HT1080 (cell line): ENCODE measurements around the gene SLC2A11. TPM values are rescaled to one million over a fixed set of nuclear protein-coding genes. Genes with fewer than 3 reads are reported as not detected.
"Not testable (repeated sequence)": the region's sequence is repeated elsewhere in the genome, so short reads cannot be mapped to it uniquely, and the experiment has no call there.

Source experiments
- DNase-seq: peaks from one replicate; pipeline ENCODE4 v3.0.0-alpha.2; 2015; ENCODE audit warnings: low read depth
- total RNA-seq: library from RNA; depleted of rRNA; stranded (reverse); fragments of >200 nt; shearing (Covaris generic); gene quantifications from 2 replicates; pipeline ENCODE4 v1.2.3, GENCODE V29; 2014

SLC2A11 gene
- total RNA-seq, 1 experiment from 2014 or later = 1.4 TPM

- no peak for DNase-seq
Observed at GRCh38 chr22:23904573-23905254, 47.0 kb downstream of the SLC2A11 start.

GRCh38 chr22:23906641-23907040 lies 49.0 kb downstream of the SLC2A11 start:
- no peak for DNase-seq

- not testable (repeated sequence) for DNase-seq
Observed at GRCh38 chr22:23907423-23907822, 49.7 kb downstream of the SLC2A11 start.

- DNase-seq = no peak
Observed at GRCh38 chr22:23908587-23909205, 51.0 kb downstream of the SLC2A11 start.

GRCh38 chr22:23909296-23909898 lies 51.7 kb downstream of the SLC2A11 start:
- DNase-seq = no peak

- no peak for DNase-seq
Observed at GRCh38 chr22:23910496-23911190, 53.0 kb downstream of the SLC2A11 start.

GRCh38 chr22:23911318-23911980 lies 53.8 kb downstream of the SLC2A11 start:
- DNase-seq = no peak

- DNase-seq = no peak
Observed at GRCh38 chr22:23912293-23912903, 54.7 kb downstream of the SLC2A11 start.

- DNase-seq = no peak
Observed at GRCh38 chr22:23913306-23913660, 55.6 kb downstream of the SLC2A11 start.

GRCh38 chr22:23913661-23914353 lies 56.1 kb downstream of the SLC2A11 start:
- peak; percentile 99 for DNase-seq

GRCh38 chr22:23915290-23915689 lies 57.6 kb downstream of the SLC2A11 start:
- no peak for DNase-seq

GRCh38 chr22:23920267-23920611 lies 62.6 kb downstream of the SLC2A11 start:
- DNase-seq = not testable (repeated sequence)

- peak; percentile 39 for DNase-seq
Observed at GRCh38 chr22:23921586-23922201, 64.0 kb downstream of the SLC2A11 start.

- no peak for DNase-seq
Observed at GRCh38 chr22:23922921-23923320, 65.2 kb downstream of the SLC2A11 start.

- DNase-seq = no peak
Observed at GRCh38 chr22:23925020-23925606, 67.4 kb downstream of the SLC2A11 start.

GRCh38 chr22:23926561-23926960 lies 68.9 kb downstream of the SLC2A11 start:
- DNase-seq = no peak
